NCI-H2029 (cell line): ENCODE data around the gene RPLP2.
A peak's percentile ranks its signal among the peaks of the same experiment; 100 is the strongest.

ENCODE experiments used
- DNase-seq: peaks from one replicate; lab custom pipeline; 2025; lab: John Stamatoyannopoulos, UW

Gene RPLP2

GRCh38 chr11:836700-837099 lies 26.9 kb downstream of the RPLP2 start:
- no peak for DNase-seq

- DNase-seq = no peak
Observed at GRCh38 chr11:837189-837989, 27.6 kb downstream of the RPLP2 start.

- no peak for DNase-seq
Observed at GRCh38 chr11:837990-838307, 28.2 kb downstream of the RPLP2 start.

- DNase-seq = no peak
Observed at GRCh38 chr11:838441-839279, 28.9 kb downstream of the RPLP2 start.

GRCh38 chr11:839280-839623 lies 29.5 kb downstream of the RPLP2 start:
- DNase-seq = no peak

- DNase-seq = no peak
Observed at GRCh38 chr11:839875-840617, 30.3 kb downstream of the RPLP2 start.

GRCh38 chr11:841981-842369 lies 32.2 kb downstream of the RPLP2 start:
- DNase-seq = no peak

GRCh38 chr11:842370-843002 lies 32.7 kb downstream of the RPLP2 start, which contains the start of the genes POLR2L and TSPAN4:
POLR2L (minus strand) TSS chr11:842529; CDS start chr11:842508, 21 bp downstream.
TSPAN4 (plus strand) TSS chr11:842852; CDS start chr11:850305, 7,453 bp downstream.
- DNase-seq = peak; percentile 82

GRCh38 chr11:843086-843734 lies 33.4 kb downstream of the RPLP2 start:
- no peak for DNase-seq

GRCh38 chr11:843818-844692 lies 34.3 kb downstream of the RPLP2 start:
- DNase-seq = no peak

- no peak for DNase-seq
Observed at GRCh38 chr11:844693-845644, 35.2 kb downstream of the RPLP2 start.

GRCh38 chr11:845872-846495 lies 36.2 kb downstream of the RPLP2 start:
- DNase-seq = no peak

- DNase-seq = no peak
Observed at GRCh38 chr11:846496-847098, 36.8 kb downstream of the RPLP2 start.

GRCh38 chr11:847876-848275 lies 38.1 kb downstream of the RPLP2 start:
- no peak for DNase-seq

- no peak for DNase-seq
Observed at GRCh38 chr11:848380-848931, 38.7 kb downstream of the RPLP2 start.

- DNase-seq = no peak
Observed at GRCh38 chr11:849104-849824, 39.5 kb downstream of the RPLP2 start.

- no peak for DNase-seq
Observed at GRCh38 chr11:849951-850774, 40.4 kb downstream of the RPLP2 start.
